ENCODE results near the gene COL17A1. TPM values are rescaled to one million over a fixed set of nuclear protein-coding genes. Genes with fewer than 3 reads are reported as not detected.

The COL17A1 gene
- total and polyA plus RNA-seq, 2 donors (not counting 1 experiment from before 2014, with no cell fraction given) = under 0.01 to 0.12 TPM

DNA sequence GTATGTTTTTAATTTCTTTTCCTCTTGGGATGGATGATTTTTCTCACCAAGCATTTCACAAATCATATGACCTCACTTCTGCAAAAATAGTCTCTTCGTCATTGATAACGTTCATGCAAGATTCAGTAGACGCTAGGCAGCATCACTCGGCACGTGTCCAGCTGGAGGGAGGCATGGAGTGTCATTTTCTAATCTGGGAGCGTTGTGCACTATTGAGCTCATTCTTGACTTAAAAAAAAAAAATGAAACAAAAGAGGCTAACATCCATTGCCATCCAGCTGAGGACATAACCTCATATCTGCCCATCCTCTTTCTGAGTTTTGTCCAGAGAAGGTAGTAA lies 56.2 kb downstream of the COL17A1 start:
- peak in 1 of 2 donors; percentile 56 for DNase-seq (ENCODE audit: low read depth in 2 of 2)

DNA sequence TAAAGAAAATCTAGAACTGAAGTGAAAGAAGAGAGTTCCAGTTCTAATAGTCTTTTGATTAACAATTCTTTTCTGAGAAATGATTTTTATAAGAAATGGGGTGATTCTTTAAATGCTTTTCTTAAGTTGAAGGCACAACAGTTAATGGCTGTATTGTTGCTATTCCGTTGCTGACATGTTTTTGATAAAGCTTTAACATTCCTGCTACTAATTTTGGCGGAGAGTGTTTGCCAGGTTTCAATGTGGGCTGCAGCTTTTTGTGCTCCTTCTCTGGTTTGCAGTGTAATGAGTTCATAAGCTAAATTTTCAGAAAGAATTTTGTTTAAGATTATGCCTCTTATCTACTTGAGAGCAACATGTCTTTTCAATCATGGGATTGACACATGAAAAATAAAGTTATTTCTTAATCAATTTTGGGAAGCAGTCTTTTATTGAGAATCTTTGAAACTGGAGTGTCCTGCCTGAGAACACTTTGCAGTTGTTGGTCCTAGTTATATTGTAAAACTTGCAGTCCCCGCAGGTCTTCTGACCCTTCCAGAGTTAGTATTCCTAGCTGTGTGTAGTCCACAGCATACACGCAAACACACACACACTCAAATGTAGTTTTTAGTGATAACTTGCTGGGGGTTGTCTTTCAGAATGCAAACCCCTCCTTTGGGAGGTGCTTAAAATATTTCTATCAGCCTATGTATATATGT lies 56.7 kb downstream of the COL17A1 start:
- TF ChIP-seq, protein P1, sequence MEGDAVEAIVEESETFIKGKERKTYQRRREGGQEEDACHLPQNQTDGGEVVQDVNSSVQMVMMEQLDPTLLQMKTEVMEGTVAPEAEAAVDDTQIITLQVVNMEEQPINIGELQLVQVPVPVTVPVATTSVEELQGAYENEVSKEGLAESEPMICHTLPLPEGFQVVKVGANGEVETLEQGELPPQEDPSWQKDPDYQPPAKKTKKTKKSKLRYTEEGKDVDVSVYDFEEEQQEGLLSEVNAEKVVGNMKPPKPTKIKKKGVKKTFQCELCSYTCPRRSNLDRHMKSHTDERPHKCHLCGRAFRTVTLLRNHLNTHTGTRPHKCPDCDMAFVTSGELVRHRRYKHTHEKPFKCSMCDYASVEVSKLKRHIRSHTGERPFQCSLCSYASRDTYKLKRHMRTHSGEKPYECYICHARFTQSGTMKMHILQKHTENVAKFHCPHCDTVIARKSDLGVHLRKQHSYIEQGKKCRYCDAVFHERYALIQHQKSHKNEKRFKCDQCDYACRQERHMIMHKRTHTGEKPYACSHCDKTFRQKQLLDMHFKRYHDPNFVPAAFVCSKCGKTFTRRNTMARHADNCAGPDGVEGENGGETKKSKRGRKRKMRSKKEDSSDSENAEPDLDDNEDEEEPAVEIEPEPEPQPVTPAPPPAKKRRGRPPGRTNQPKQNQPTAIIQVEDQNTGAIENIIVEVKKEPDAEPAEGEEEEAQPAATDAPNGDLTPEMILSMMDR (conservative IDR thresholded peaks at IDR 0.05 in 1 of 2, IDR thresholded peaks at IDR 0.05 in 1 of 2; ENCODE audit: low read depth in 1 of 2, low read length in 2 of 2) = no peak
- TF ChIP-seq EZH2 (IDR thresholded peaks at IDR 0.05; ENCODE audit: low read length, missing control alignments) = no peak
- no peak overlapping the region for H3K27ac ChIP-seq (ENCODE audit: insufficient read depth, low read length)
- no peak overlapping the region for H3K9ac ChIP-seq (ENCODE audit: insufficient read depth, low read length)
- H3K9me3 ChIP-seq (ENCODE audit: control insufficient read depth, insufficient read depth, low read depth, low read length) = no peaks in the 10 kb centered on the region
- no peaks in the 10 kb centered on the region for H3K27me3 ChIP-seq (ENCODE audit: control insufficient read depth, insufficient read depth, low read length)
- H3K4me1 ChIP-seq (ENCODE audit: control insufficient read depth, extremely low read depth, insufficient read depth, low read length) = no peaks in the 10 kb centered on the region
- DNase-seq (ENCODE audit: low read depth in 2 of 2) = no peak
- no peak overlapping the region for H2AFZ ChIP-seq (ENCODE audit: low read length)
- no peak overlapping the region for H3K4me3 ChIP-seq (replicated peaks in 1 of 4; ENCODE audit: control extremely low read depth in 1 of 4, insufficient read depth in 1 of 4, low read depth in 3 of 4, low read length in 4 of 4)
- H3K4me2 ChIP-seq (ENCODE audit: extremely low read depth, insufficient read depth, low read length) = no peak overlapping the region
- H3K79me2 ChIP-seq (ENCODE audit: control insufficient read depth, insufficient read depth, low read length) = no peaks in the 10 kb centered on the region
- H4K20me1 ChIP-seq (ENCODE audit: control insufficient read depth, extremely low read depth, insufficient read depth, low read length) = no peaks in the 10 kb centered on the region
- H3K36me3 ChIP-seq (ENCODE audit: control insufficient read depth, insufficient read depth, low read length) = peaks cover 7% of the 10 kb centered on the region

More for the DNA sequence above, 56.2 kb downstream of the COL17A1 start:
- Histone ChIP-seq H3K4me1 (ENCODE audit: control insufficient read depth, extremely low read depth, insufficient read depth, low read length) (no peaks in the 10 kb centered on the region), H3K36me3 (ENCODE audit: control insufficient read depth, insufficient read depth, low read length) (peaks cover 4% of the 10 kb centered on the region), H3K9ac (ENCODE audit: insufficient read depth, low read length) (no peak overlapping the region), H4K20me1 (ENCODE audit: control insufficient read depth, extremely low read depth, insufficient read depth, low read length) (no peaks in the 10 kb centered on the region), H2AFZ (ENCODE audit: low read length) (no peak overlapping the region), H3K4me3 (replicated peaks in 1 of 4; ENCODE audit: control extremely low read depth in 1 of 4, insufficient read depth in 1 of 4, low read depth in 3 of 4, low read length in 4 of 4) (no peak overlapping the region), H3K27me3 (ENCODE audit: control insufficient read depth, insufficient read depth, low read length) (no peaks in the 10 kb centered on the region), H3K9me3 (ENCODE audit: control insufficient read depth, insufficient read depth, low read depth, low read length) (no peaks in the 10 kb centered on the region), H3K27ac (ENCODE audit: insufficient read depth, low read length) (no peak overlapping the region), H3K4me2 (ENCODE audit: extremely low read depth, insufficient read depth, low read length) (no peak overlapping the region), H3K79me2 (ENCODE audit: control insufficient read depth, insufficient read depth, low read length) (no peaks in the 10 kb centered on the region)
- no peak for TF ChIP-seq EZH2 (IDR thresholded peaks at IDR 0.05; ENCODE audit: low read length, missing control alignments)
- TF ChIP-seq, protein P1 (conservative IDR thresholded peaks at IDR 0.05 in 1 of 2, IDR thresholded peaks at IDR 0.05 in 1 of 2; ENCODE audit: low read depth in 1 of 2, low read length in 2 of 2) = no peak

DNA sequence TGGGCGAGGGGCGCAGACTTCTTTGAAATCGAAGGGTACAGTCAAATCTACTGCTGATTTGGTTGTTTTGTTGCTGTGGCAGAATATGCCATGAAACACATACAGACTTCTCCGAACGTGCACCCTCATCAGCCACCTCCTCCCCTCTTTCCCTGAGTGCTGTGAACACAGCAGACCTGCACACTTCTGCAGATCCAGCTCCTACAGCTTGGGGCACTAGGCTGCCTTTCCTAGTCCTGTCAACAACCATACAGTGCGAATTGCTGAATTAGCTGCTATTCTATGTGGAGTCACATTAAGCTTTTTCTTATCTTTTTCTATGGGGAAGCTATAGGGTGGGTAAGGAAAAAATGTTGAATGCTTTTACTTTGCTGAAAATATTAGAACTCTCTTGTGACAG lies 57.5 kb downstream of the COL17A1 start:
- Histone ChIP-seq H4K20me1 (ENCODE audit: control insufficient read depth, extremely low read depth, insufficient read depth, low read length) (no peaks in the 10 kb centered on the region), H3K9ac (ENCODE audit: insufficient read depth, low read length) (no peak overlapping the region), H3K4me2 (ENCODE audit: extremely low read depth, insufficient read depth, low read length) (no peak overlapping the region), H2AFZ (ENCODE audit: low read length) (no peak overlapping the region), H3K27ac (ENCODE audit: insufficient read depth, low read length) (no peak overlapping the region), H3K27me3 (ENCODE audit: control insufficient read depth, insufficient read depth, low read length) (no peaks in the 10 kb centered on the region), H3K79me2 (ENCODE audit: control insufficient read depth, insufficient read depth, low read length) (no peaks in the 10 kb centered on the region), H3K4me1 (ENCODE audit: control insufficient read depth, extremely low read depth, insufficient read depth, low read length) (no peaks in the 10 kb centered on the region), H3K9me3 (ENCODE audit: control insufficient read depth, insufficient read depth, low read depth, low read length) (no peaks in the 10 kb centered on the region), H3K36me3 (ENCODE audit: control insufficient read depth, insufficient read depth, low read length) (peaks cover 7% of the 10 kb centered on the region), H3K4me3 (replicated peaks in 1 of 4; ENCODE audit: control extremely low read depth in 1 of 4, insufficient read depth in 1 of 4, low read depth in 3 of 4, low read length in 4 of 4) (no peak overlapping the region)
- TF ChIP-seq, protein P1 (conservative IDR thresholded peaks at IDR 0.05 in 1 of 2, IDR thresholded peaks at IDR 0.05 in 1 of 2; ENCODE audit: low read depth in 1 of 2, low read length in 2 of 2) = peak; percentile 20 to 63
- TF ChIP-seq EZH2 (IDR thresholded peaks at IDR 0.05; ENCODE audit: low read length, missing control alignments) = no peak
- peak; percentile 8 to 31 for DNase-seq (ENCODE audit: low read depth in 2 of 2)

Measured in fibroblast of lung (primary cell).